ENCODE results near the gene SEMA3C. TPM values are rescaled to one million over a fixed set of nuclear protein-coding genes. Genes with fewer than 3 reads are reported as not detected.

SEMA3C gene
- total RNA-seq, 2 donors from 2014 or later: 89.2 to 184 TPM

DNA sequence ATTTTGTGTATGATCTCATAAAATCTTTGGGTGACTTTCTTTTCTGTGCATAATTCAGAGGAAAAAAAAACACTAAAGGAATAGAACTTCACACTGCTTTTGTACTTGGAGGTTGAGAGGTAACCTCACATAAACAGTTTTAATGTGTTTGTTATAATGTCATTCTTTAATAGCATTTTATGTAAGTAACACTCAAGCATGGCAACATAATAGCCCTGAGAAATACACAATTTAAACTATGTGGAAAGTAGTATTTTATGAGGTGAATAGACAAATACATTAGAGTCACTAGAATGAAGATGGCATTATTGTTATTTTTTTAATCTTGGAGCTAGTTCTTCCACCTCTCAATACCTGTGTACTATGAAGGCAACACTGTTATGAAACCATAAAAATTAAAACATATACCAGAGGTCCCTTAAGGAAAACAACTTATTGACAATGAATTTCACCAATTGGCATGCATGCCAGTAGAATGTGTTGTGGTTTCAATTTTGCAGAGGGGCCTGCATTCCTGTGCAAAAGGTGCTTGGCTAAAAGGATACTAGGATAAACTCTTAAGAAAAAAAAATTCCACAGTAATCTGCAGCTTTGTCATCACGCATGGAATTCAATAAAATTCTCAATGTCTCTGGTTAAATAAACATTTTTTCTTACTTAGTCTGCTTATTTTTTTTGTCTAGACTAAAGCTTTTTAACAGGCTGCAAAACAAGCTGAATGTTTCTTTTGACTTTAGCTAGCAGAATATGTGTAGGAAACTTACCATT is 177.9 kb downstream of the SEMA3C start:
- Histone ChIP-seq H3K4me1 (ENCODE audit: control insufficient read depth in 1 of 2, low read depth in 2 of 2) (peaks cover 7 to 19% of the 10 kb centered on the region in 2 donors), H3K27ac (peak overlapping the region; percentile 22 to 45), H3K9me3 (no peaks in the 10 kb centered on the region), H3K27me3 (replicated peaks; ENCODE audit: insufficient read depth) (no peaks in the 10 kb centered on the region), H3K4me3 (no peak overlapping the region), H3K36me3 (no peaks in the 10 kb centered on the region)
- TF ChIP-seq, protein P1, sequence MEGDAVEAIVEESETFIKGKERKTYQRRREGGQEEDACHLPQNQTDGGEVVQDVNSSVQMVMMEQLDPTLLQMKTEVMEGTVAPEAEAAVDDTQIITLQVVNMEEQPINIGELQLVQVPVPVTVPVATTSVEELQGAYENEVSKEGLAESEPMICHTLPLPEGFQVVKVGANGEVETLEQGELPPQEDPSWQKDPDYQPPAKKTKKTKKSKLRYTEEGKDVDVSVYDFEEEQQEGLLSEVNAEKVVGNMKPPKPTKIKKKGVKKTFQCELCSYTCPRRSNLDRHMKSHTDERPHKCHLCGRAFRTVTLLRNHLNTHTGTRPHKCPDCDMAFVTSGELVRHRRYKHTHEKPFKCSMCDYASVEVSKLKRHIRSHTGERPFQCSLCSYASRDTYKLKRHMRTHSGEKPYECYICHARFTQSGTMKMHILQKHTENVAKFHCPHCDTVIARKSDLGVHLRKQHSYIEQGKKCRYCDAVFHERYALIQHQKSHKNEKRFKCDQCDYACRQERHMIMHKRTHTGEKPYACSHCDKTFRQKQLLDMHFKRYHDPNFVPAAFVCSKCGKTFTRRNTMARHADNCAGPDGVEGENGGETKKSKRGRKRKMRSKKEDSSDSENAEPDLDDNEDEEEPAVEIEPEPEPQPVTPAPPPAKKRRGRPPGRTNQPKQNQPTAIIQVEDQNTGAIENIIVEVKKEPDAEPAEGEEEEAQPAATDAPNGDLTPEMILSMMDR (IDR thresholded peaks at IDR 0.05): no peak
- no peak for DNase-seq (ENCODE audit: low spot score)
- ATAC-seq (ENCODE audit: insufficient number of reproducible peaks, low FRiP score, low read depth): no peak

DNA sequence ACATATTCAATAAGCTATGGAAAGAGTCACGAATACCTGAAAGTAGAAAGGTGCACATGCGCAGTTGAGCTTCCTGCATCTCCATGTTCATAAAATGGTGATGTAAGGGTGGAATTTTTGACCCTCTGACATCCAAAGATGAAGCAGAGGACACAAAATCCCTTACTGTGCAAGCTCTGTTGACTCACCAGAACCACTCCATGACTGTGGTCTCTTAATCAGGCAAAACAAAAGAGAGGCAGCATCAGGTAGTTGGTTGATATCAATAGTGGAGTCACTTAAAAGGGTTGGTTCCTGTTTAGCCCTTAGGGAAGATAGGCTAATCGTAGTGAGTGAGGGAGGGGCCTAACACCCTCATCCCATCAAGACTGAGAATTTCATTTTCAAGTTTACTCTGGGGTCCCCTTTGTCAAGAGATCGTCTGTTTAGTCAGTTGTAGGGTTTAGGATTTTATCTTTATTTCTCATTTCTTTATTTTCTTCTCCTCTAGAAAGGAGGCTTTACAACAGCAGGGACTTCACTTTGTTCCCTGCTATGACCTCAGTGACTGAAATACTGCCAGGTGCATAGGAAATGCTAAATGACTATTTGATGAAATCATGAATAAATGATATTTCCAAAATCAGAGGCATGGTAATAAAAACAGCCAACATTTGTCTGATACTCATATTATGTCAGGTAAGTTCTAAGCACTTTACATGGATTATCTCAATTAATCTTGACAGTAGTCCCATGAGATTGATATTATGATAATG is 182.3 kb downstream of the SEMA3C start:
- Histone ChIP-seq H3K9me3 (no peaks in the 10 kb centered on the region), H3K36me3 (no peaks in the 10 kb centered on the region), H3K27me3 (replicated peaks; ENCODE audit: insufficient read depth) (no peaks in the 10 kb centered on the region), H3K4me3 (no peak overlapping the region), H3K4me1 (ENCODE audit: control insufficient read depth in 1 of 2, low read depth in 2 of 2) (peaks cover 5 to 7% of the 10 kb centered on the region in 2 donors), H3K27ac (no peak overlapping the region)
- TF ChIP-seq, protein P1 (IDR thresholded peaks at IDR 0.05): no peak
- DNase-seq (ENCODE audit: low spot score) (no peak), ATAC-seq (ENCODE audit: insufficient number of reproducible peaks, low FRiP score, low read depth) (no peak)

DNA sequence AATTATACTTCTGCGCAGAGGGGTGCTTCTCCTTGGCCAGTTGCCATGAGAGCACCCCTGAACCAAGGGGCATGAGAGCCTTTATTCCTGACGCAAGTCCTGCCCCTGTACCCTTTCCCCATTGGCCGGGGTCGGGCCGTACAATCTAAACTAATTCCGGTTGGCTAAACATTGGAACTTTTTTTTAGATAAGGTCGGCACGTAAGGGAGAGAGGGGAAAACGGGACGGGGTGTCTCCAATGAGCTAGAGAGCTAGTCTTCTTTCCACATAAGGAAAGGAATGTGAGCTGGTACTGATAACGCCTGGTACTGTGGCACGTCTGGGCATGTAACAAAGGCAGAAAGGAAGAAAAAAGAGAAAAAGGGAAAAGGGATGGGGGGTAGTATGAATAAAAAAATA is 183.5 kb downstream of the SEMA3C start:
- no peak for DNase-seq (ENCODE audit: low spot score)
- H3K4me1 ChIP-seq (ENCODE audit: control insufficient read depth in 1 of 2, low read depth in 2 of 2): no peaks in the 10 kb centered on the region
- no peak for ATAC-seq (ENCODE audit: insufficient number of reproducible peaks, low FRiP score, low read depth)

DNA sequence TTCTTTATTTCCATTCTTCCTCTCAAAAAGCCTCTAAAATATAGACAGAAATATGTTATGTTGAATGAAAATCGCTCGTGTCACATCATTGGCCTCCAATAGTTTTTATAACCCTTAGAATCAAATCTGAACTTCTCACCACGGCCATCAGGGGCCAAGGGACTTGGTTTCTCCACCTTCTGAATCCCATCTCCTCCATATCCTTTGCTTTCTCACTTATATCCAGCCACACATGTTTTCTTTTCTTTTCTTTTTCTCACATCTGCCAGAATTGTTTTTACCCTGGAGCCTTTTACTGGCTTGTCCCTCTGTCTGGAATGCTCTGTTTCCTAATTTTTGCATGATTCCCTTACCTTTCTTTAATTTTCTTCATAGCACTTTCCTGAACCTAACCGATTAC is 184.8 kb downstream of the SEMA3C start:
- peaks cover 0 to 9% of the 10 kb centered on the region in 2 donors for H3K4me1 ChIP-seq (ENCODE audit: control insufficient read depth in 1 of 2, low read depth in 2 of 2)
- H3K36me3 ChIP-seq: no peaks in the 10 kb centered on the region

More for the DNA sequence above, 183.5 kb downstream of the SEMA3C start:
- Histone ChIP-seq H3K27ac (no peak overlapping the region), H3K36me3 (no peaks in the 10 kb centered on the region), H3K4me3 (no peak overlapping the region), H3K27me3 (replicated peaks; ENCODE audit: insufficient read depth) (no peaks in the 10 kb centered on the region), H3K9me3 (no peaks in the 10 kb centered on the region)
- TF ChIP-seq, protein P1 (IDR thresholded peaks at IDR 0.05): no peak

More for the DNA sequence above, 184.8 kb downstream of the SEMA3C start:
- Histone ChIP-seq H3K4me3 (no peak overlapping the region), H3K27me3 (replicated peaks; ENCODE audit: insufficient read depth) (no peaks in the 10 kb centered on the region), H3K27ac (no peak overlapping the region), H3K9me3 (no peaks in the 10 kb centered on the region)
- DNase-seq (ENCODE audit: low spot score) (no peak), ATAC-seq (ENCODE audit: insufficient number of reproducible peaks, low FRiP score, low read depth) (no peak)
- TF ChIP-seq, protein P1 (IDR thresholded peaks at IDR 0.05): no peak

Measured in thoracic aorta (tissue), 2 donors.